Progenitor cell of endocrine pancreas (in vitro differentiated cells): ENCODE results near the gene RNF2. TPM values are rescaled to one million over a fixed set of nuclear protein-coding genes. Genes with fewer than 3 reads are reported as not detected.
A peak's percentile ranks its signal among the peaks of the same experiment; 100 is the strongest.
"Not testable (repeated sequence)": the region's sequence is repeated elsewhere in the genome, so short reads cannot be mapped to it uniquely, and the experiment has no call there.

ENCODE experiments used
- DNase-seq: peaks from one replicate; pipeline ENCODE4 v3.0.0; 2021; ENCODE audit warnings: low spot score; ENCODE audit not compliant: unreplicated experiment
- H3K27ac Mint-ChIP-seq: 2 replicates; pipeline ENCODE4 v1.8.0; 2021; ENCODE audit warnings: mild to moderate bottlenecking, moderate library complexity, mixed read lengths
- H3K27me3 Mint-ChIP-seq: 2 replicates; pipeline ENCODE4 v1.8.0; 2021; ENCODE audit warnings: mixed read lengths
- H3K36me3 Mint-ChIP-seq: 2 replicates; pipeline ENCODE4 v1.8.0; 2022; ENCODE audit warnings: mixed read lengths; ENCODE audit not compliant: insufficient read depth
- H3K4me1 Mint-ChIP-seq: 2 replicates; pipeline ENCODE4 v1.8.0; 2021; ENCODE audit warnings: low read depth, mixed read lengths
- H3K4me3 Mint-ChIP-seq: 2 replicates; pipeline ENCODE4 v1.8.0; 2021; ENCODE audit warnings: low read depth, mild to moderate bottlenecking, moderate library complexity, mixed read lengths
- H3K9me3 Mint-ChIP-seq: 2 replicates; pipeline ENCODE4 v1.8.0; 2021; ENCODE audit warnings: low read depth, mixed read lengths
- CTCF ChIP-seq: fragments of 200-600 bp; sonication (generic); IDR thresholded peaks from one replicate; pipeline ENCODE4 v1.5.0; 2021; ENCODE audit warnings: antibody characterized with exemption, mild to moderate bottlenecking; ENCODE audit not compliant: unreplicated experiment
- long read RNA-seq: library from polyadenylated mRNA; unstranded; transcript quantifications from one replicate; pipeline ENCODE4 v2.0.0, GENCODE V29; 2020
- total RNA-seq: library from RNA; stranded (reverse); gene quantifications from 2 replicates; pipeline ENCODE4 v1.2.1, GENCODE V29; 2021

Gene RNF2
- 35.1 and 37.5 TPM in 2 replicates for total RNA-seq
- long read RNA-seq, transcript RNF2-202 (7 exons, 3,606 nt): major isoform, 122 of 148 reads
- long read RNA-seq, partial matches to known transcripts: 5 of 148 reads
- long read RNA-seq, other reads (novel, unspliced or antisense): 21 of 148 reads

- Mint-ChIP-seq H3K27me3 (peaks cover 12% of the 10 kb centered on the region), H3K36me3 (peaks cover 1% of the 10 kb centered on the region), H3K27ac (peak within 1 kb of the TSS; percentile 92), H3K9me3 (no peaks in the 10 kb centered on the region), H3K4me3 (peak within 1 kb of the TSS; percentile 88), H3K4me1 (peaks cover 22% of the 10 kb centered on the region)
- TF ChIP-seq CTCF: no peak
- DNase-seq: peak; percentile 73
These were observed at the start of gene RNF2 for GRCh38 chr1:185044981-185045813. Gene RNF2 (plus strand): TSS chr1:185045558. CDS start chr1:185087554, 41,996 bp downstream.

GRCh38 chr1:184999974-185000373, 45.4 kb upstream of the RNF2 start:
- H3K36me3 Mint-ChIP-seq, H3K27me3 Mint-ChIP-seq, DNase-seq, H3K27ac Mint-ChIP-seq, H3K4me1 Mint-ChIP-seq, H3K4me3 Mint-ChIP-seq: not testable (repeated sequence)
- H3K9me3 Mint-ChIP-seq: peaks cover 12% of the 10 kb centered on the region

- not testable (repeated sequence) for H3K27ac Mint-ChIP-seq, H3K36me3 Mint-ChIP-seq, DNase-seq, H3K4me3 Mint-ChIP-seq, H3K4me1 Mint-ChIP-seq, H3K9me3 Mint-ChIP-seq, H3K27me3 Mint-ChIP-seq
These were observed 44.0 kb upstream of the RNF2 start for GRCh38 chr1:185001312-185001880.

GRCh38 chr1:185008838-185009237, 36.5 kb upstream of the RNF2 start:
- Mint-ChIP-seq H3K4me3 (no peak overlapping the region), H3K27ac (no peak overlapping the region), H3K27me3 (peaks cover 11% of the 10 kb centered on the region), H3K4me1 (peaks cover 6% of the 10 kb centered on the region), H3K36me3 (no peaks in the 10 kb centered on the region), H3K9me3 (no peaks in the 10 kb centered on the region)
- DNase-seq: no peak
- TF ChIP-seq CTCF: no peak

GRCh38 chr1:185010361-185010760, 35.0 kb upstream of the RNF2 start:
- no peak for TF ChIP-seq CTCF
- Mint-ChIP-seq H3K27ac (no peak overlapping the region), H3K9me3 (no peaks in the 10 kb centered on the region), H3K4me3 (no peak overlapping the region), H3K27me3 (peaks cover 15% of the 10 kb centered on the region), H3K4me1 (peaks cover 6% of the 10 kb centered on the region), H3K36me3 (no peaks in the 10 kb centered on the region)
- no peak for DNase-seq

GRCh38 chr1:185014941-185015340, 30.4 kb upstream of the RNF2 start:
- H3K27me3 Mint-ChIP-seq: peaks cover 32% of the 10 kb centered on the region
- no peaks in the 10 kb centered on the region for H3K36me3 Mint-ChIP-seq
- no peak for DNase-seq
- H3K27ac Mint-ChIP-seq: no peak overlapping the region
- no peak overlapping the region for H3K4me3 Mint-ChIP-seq
- TF ChIP-seq CTCF: no peak
- H3K9me3 Mint-ChIP-seq: no peaks in the 10 kb centered on the region
- peaks cover 6% of the 10 kb centered on the region for H3K4me1 Mint-ChIP-seq
